Mucosa of descending colon (tissue), 3 donors: ENCODE data around the gene RPP30. TPM values are rescaled to one million over a fixed set of nuclear protein-coding genes. Genes with fewer than 3 reads are reported as not detected.

Experiments
- ATAC-seq: fragments of 200-7000 bp; cut with Tn5 transposase; one replicate; pipeline ENCODE4 v1.9.1; 2020; ENCODE audit warnings: mild to moderate bottlenecking, moderate library complexity
- DNase-seq, 3 donors: peaks; one replicate each; pipeline ENCODE4 v3.0.0-alpha.2; 2020
- H3K36me3 ChIP-seq: fragments of 200-600 bp; one replicate; pipeline ENCODE4 v1.8.0; 2021; ENCODE audit warnings: low read depth, mild to moderate bottlenecking
- H3K4me1 ChIP-seq: fragments of 200-600 bp; one replicate; pipeline ENCODE4 v1.8.0; 2021; ENCODE audit warnings: low read depth, mild to moderate bottlenecking
- H3K4me3 ChIP-seq: fragments of 200-600 bp; one replicate; pipeline ENCODE4 v1.8.0; 2021; ENCODE audit warnings: mild to moderate bottlenecking
- H3K9me3 ChIP-seq: fragments of 200-600 bp; one replicate; pipeline ENCODE4 v1.8.0; 2021; ENCODE audit warnings: mild to moderate bottlenecking
- CTCF ChIP-seq: fragments of 200-600 bp; IDR thresholded peaks from one replicate; pipeline ENCODE4 v1.8.0; 2022; ENCODE audit warnings: antibody characterized with exemption, mild to moderate bottlenecking
- intact Hi-C, 2 donors: fragments of 100-400 bp; cut with DNase I in 1 of 2; cut with micrococcal nuclease in 1 of 2; formaldehyde crosslinking; loops; one replicate each; pipeline versions ENCODE4 v1.11.0 to v1.11.1; 2022; cut with DNase I, micrococcal nuclease
- total RNA-seq, 3 donors: library from RNA; stranded (reverse); fragmentation: NEBNext Ultra II Directional in 2 of 3; extraction: Animal tissue kit (Norgen Biotek cat#: 25700) in 2 of 3; gene quantifications; one replicate each; pipeline versions ENCODE4 v1.2.1 to v1.2.4, GENCODE V29; 2021 to 2023
- donor health status: DM: no; HTN: no; CAD: no; lungs with moderate emphysema.
- donor health status: DM: no; HTN: no; CAD: no.
- donor health status: DM: no; HTN: yes; CAD: no.

RPP30 gene
- total RNA-seq, 3 donors from 2014 or later, result 20.6 to 25.1 (median 24.3) TPM

DNA sequence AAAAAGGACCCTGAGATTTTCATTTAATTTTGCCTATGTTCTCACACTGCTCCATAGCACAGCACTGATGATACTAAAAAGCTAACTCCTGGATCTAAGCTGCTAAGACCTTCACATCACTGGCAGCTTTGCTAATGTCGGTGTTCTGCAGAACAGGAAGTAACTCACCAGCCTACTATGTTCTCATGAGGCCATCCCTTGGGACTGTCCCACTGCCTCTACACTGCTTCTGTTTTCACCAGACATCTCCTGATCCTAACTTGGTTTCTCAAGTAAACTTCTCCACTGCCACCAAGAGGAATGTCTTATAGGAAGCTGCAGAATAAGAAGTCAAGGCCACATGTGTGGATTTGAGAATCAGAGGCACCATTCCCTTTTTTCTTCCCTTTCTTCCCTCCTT lies 29.0 kb upstream of the RPP30 start:
- no peak for DNase-seq
- Histone ChIP-seq H3K4me1 (no peaks in the 10 kb centered on the region), H3K36me3 (no peaks in the 10 kb centered on the region), H3K9me3 (no peaks in the 10 kb centered on the region), H3K4me3 (no peak overlapping the region)
- TF ChIP-seq CTCF, result no peak
- ATAC-seq, result no peak
- intact Hi-C loops, result no loop called here

GRCh38 chr10:90845726-90846125 lies 26.0 kb upstream of the RPP30 start:
- no peaks in the 10 kb centered on the region for H3K36me3 ChIP-seq
- no peak overlapping the region for H3K4me3 ChIP-seq
- peaks cover 3% of the 10 kb centered on the region for H3K9me3 ChIP-seq
- DNase-seq (no peak), ATAC-seq (no peak)
- intact Hi-C loops, result no loop called here
- no peak for TF ChIP-seq CTCF
- H3K4me1 ChIP-seq, result no peaks in the 10 kb centered on the region

DNA sequence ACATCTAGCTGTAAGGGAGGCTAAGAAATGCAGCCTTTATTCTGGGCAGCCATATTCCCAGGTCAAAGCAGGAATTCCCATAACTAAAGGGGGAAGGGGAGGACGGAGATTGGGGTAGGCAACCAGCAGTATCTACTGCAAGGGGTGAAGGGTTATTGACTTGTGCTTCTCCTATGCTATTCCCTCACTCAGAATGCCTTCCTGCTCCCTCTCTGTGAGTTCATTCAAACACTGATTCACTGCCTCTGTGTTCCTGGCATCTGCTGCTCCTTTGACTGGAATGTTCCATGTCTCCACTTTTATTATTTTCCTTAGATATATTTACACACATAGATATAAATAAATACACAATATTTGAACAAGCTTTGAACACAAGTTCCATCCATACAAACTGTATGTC lies 25.0 kb upstream of the RPP30 start:
- DNase-seq (no peak), ATAC-seq (no peak)
- Histone ChIP-seq H3K9me3 (peaks cover 10% of the 10 kb centered on the region), H3K4me3 (no peak overlapping the region), H3K4me1 (no peaks in the 10 kb centered on the region), H3K36me3 (no peaks in the 10 kb centered on the region)
- intact Hi-C loops, result no loop called here
- no peak for TF ChIP-seq CTCF

DNA sequence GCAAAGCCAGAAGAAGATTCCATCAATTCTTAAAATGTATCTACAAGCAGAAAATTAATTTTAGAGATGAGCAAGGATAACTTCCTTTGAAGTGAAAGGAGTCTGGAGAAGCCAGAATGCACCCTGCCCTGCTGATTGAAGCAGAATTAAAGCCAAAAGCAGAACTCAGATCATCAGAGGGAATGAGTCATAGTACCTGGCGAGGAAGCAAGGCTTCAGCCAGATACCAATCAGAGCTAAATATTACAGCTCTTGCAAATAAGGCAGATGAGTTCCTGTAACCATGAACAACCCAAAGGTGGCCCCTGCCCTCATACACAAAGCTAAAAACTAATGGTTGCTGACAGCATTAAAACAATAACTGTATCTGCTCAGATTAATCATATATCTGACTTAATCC lies 24.3 kb upstream of the RPP30 start:
- Histone ChIP-seq H3K4me1 (no peaks in the 10 kb centered on the region), H3K4me3 (no peak overlapping the region), H3K9me3 (peaks cover 10% of the 10 kb centered on the region), H3K36me3 (no peaks in the 10 kb centered on the region)
- DNase-seq (no peak), ATAC-seq (no peak)
- TF ChIP-seq CTCF, result no peak
- intact Hi-C loops, result no loop called here

- no peaks in the 10 kb centered on the region for H3K36me3 ChIP-seq
- peaks cover 10% of the 10 kb centered on the region for H3K9me3 ChIP-seq
- ATAC-seq (no peak), DNase-seq (no peak)
- intact Hi-C loops, result no loop called here
- H3K4me3 ChIP-seq, result no peak overlapping the region
- no peaks in the 10 kb centered on the region for H3K4me1 ChIP-seq
- no peak for TF ChIP-seq CTCF
Measured at GRCh38 chr10:90849956-90850749, 21.6 kb upstream of the RPP30 start.

- Histone ChIP-seq H3K9me3 (peaks cover 10% of the 10 kb centered on the region), H3K4me3 (no peak overlapping the region), H3K36me3 (no peaks in the 10 kb centered on the region), H3K4me1 (peaks cover 7% of the 10 kb centered on the region)
- ATAC-seq (no peak), DNase-seq (no peak)
- TF ChIP-seq CTCF, result no peak
- intact Hi-C loops, result no loop called here
Measured at GRCh38 chr10:90855126-90855525, 16.6 kb upstream of the RPP30 start.
